GM19455 (cell line): ENCODE results near the gene ARHGEF16.

ENCODE experiments used
- ATAC-seq: cut with Tn5 transposase; IDR thresholded peaks from one replicate; pipeline ENCODE4 v1.9.1; 2021; ENCODE audit not compliant: unreplicated experiment

The ARHGEF16 gene

GRCh38 chr1:3498986-3499385, 44.5 kb downstream of the ARHGEF16 start:
- no peak for ATAC-seq

GRCh38 chr1:3499611-3500010, 45.1 kb downstream of the ARHGEF16 start:
- ATAC-seq = no peak

DNA sequence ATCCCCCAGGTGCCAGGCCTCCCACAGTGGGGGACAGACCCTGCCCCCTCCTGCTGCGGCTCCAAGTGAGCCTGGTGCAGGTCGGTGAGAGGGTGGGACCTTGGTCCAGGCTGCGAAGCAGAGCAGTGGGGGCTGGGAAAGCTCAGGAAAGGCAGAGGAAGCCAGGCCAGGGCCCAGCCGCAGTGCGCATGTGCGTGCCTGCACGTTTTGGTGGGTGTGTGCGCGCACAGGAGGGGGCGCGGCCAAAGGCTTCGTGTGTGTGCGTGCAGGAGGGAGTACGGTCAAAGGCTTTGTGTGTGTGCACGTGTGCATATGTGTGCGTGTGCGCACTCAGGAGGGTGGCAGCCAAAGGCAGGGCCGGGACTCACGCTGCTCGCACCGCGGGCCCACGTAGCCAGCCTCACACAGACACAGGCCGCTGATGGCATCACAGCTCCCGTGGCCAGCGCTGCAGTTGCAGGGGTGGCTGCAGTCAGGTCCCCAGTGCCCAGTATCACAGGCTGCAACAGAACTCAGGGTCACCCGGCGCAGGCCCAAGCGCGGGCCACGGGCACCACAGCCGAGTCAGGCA, 45.9 kb downstream of the ARHGEF16 start:
- ATAC-seq = no peak

- no peak for ATAC-seq
Observed at GRCh38 chr1:3501437-3501836, 47.0 kb downstream of the ARHGEF16 start.

- ATAC-seq = no peak
Observed at GRCh38 chr1:3501856-3502640, 47.6 kb downstream of the ARHGEF16 start.

- no peak for ATAC-seq
Observed at GRCh38 chr1:3502641-3503524, 48.4 kb downstream of the ARHGEF16 start.

DNA sequence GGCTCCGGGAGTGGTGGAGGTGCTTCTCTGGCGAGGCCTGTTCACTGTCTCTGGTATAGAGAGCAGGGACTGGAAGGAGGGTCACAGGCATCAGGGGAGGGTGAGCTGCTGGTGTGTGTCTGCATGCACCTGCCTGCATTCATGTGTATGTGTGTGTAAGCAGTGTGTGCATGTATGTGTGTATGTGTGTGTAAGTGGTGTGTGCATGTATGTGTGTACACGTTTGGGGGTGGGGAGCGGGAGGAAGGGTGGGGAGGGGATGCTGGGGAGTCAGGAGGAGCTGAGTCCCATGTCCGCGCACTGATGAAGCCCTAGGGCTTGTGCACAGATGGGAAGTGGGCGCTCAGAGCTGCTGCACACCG, 49.0 kb downstream of the ARHGEF16 start:
- ATAC-seq = no peak

- ATAC-seq = no peak
Observed at GRCh38 chr1:3504151-3504821, 49.8 kb downstream of the ARHGEF16 start.

GRCh38 chr1:3504822-3505153, 50.3 kb downstream of the ARHGEF16 start:
- ATAC-seq = no peak

DNA sequence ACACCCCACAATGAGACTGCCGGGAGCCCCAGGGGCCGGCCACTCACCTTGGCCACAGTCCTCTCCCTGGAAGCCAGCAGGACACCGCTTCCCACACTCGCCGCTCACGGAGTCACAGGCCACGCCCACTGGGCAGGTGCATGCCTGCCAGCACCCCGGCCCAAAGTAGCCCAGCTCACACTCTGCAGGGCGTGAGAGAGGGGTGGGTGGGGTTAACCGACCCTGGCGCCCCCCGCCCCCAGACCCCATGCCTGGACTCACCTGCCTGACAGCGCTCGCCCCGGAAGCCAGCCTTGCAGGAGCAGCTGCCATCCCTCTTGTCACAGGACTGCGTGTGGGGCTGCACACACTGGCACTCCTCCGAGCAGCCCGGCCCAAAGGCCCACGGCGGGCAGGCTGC, 50.7 kb downstream of the ARHGEF16 start:
- ATAC-seq = no peak

GRCh38 chr1:3506041-3506440, 51.6 kb downstream of the ARHGEF16 start:
- ATAC-seq = no peak

DNA sequence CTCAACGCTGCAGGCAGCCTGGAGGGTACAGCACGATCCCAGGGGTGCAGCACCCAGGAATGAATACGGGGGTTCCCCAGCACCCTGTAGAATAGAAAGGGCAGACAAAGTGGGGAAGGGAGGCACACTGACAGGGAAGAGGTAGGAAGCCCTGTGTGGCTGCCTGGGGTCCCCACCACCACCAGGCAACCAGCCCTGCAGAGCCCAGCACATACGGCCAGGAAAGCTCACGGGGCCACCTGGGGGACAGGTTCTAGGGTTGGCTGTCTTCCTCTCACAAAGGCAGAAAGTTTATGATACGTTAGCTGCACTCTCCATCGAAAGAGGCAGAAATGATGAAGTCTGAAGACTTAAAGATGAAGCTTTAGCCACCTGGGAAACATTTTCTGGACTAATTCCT, 52.5 kb downstream of the ARHGEF16 start:
- no peak for ATAC-seq

DNA sequence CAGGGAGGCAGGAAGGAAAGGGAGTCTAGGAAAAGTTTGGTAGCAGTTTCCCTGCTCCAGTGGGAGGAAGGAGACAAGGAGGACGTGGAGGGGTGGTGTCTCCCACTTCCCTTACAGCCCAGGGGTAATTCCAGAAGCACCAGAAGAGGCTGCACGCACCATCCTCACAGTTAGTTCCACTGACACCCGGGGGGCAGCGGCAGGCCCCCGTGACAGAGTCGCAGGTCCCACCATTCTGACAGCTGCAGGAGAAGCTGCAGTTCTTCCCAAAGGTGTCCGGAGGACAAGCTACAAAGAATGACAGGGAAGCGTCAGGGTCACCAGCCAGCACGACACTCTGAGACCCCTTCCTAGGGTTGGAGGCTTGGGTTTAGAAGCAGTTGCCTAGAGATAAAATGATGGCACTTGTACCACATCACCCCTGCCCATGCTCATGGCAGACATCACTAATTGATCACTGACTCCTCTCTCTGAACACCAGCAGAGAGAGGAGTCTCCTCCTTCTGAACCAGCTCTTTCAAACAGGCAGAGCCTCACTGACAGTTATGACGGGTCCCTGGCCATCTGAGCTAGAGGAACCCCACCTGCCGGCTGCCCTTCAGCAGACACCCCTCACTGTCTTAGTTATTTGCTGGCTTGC, 53.3 kb downstream of the ARHGEF16 start:
- ATAC-seq = no peak

DNA sequence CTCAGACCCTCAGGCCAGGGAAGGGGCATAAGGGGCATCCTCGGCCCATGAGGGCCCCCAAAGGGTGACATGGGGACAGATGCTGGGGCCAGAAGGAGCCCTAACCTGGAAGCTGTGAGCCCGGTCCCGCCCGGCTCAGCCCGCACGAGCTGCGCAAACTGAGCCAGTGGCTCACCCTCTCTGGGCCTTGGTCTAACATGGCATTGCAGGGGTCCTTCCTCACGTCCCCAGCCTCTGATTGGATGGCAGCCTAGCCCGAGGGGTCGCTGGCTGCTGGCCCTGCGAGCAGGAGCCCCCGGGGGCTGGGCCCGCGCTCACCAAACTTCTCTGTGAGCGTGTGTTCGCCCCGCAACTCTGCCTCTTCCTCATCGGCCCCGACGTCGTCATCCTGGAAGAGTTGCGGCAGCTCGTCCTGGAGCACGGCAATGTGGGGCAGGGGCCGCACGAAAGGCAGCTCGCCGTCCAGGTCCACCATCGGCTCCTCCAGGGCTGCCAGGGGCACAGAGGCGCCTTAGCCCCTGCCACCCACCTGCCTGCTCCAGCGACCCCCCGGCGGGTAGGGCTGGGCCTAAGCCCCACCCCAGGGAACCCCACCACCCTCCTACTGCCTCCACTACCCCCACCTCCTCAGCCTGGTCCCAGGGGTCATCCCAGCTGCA, 54.4 kb downstream of the ARHGEF16 start:
- no peak for ATAC-seq

- no peak for ATAC-seq
Observed at GRCh38 chr1:3509721-3510120, 55.3 kb downstream of the ARHGEF16 start.

DNA sequence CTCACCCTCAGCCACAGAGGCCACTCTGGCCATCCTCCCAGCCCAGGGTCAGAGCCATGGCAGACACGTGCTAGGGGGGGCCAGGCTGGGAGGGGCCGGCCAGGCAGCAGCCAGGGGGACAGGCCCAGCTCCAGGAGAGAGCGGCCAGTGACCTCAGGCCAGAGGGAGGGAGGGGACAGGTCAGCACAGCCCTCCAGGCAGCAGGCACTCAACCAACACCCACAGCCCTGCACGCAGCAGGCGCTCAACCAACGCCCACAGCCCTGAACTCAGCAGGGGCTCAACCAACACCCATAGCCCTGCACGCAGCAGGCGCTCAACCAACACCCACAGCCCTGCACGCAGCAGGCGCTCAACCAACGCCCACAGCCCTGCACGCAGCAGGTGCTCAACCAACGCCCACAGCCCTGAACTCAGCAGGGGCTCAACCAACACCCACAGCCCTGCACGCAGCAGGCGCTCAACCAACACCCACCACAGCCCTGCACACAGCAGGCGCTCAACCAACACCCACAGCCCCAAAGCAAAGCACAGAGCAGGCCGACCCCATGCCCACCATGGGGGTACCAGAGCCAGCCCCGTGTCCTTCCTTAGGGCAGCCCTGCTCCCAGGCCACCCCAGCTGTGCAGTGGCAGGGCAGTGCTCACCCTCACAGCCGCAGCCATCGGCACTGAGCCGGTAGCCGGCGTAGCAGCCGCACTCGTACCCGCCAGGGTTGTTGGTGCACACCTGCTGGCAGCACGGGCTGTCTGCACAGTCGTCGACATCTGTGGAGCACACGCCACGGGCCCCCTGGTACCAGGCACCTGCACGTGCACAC, 55.9 kb downstream of the ARHGEF16 start:
- ATAC-seq = no peak

GRCh38 chr1:3510956-3511250, 56.4 kb downstream of the ARHGEF16 start:
- no peak for ATAC-seq

- no peak for ATAC-seq
Observed at GRCh38 chr1:3511306-3511705, 56.8 kb downstream of the ARHGEF16 start.

DNA sequence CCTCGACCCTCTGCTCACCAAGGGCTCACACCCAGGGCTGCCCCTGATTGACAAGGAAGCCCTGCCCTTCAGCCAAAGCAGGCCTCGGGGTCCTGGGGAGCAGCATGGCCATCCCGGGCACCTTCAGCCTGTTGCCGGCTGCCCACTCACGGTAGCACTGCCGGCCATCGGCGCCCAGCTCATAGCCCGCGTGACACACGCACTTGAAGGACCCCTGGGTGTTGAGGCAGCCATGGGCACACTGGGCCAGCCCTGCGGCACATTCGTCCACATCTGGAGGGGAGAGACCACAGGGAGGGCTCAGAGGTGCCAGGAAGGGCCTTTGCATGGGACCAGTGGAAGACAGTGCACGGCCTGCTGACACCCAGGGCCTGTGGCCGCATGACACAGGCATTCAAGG, 57.4 kb downstream of the ARHGEF16 start:
- no peak for ATAC-seq

DNA sequence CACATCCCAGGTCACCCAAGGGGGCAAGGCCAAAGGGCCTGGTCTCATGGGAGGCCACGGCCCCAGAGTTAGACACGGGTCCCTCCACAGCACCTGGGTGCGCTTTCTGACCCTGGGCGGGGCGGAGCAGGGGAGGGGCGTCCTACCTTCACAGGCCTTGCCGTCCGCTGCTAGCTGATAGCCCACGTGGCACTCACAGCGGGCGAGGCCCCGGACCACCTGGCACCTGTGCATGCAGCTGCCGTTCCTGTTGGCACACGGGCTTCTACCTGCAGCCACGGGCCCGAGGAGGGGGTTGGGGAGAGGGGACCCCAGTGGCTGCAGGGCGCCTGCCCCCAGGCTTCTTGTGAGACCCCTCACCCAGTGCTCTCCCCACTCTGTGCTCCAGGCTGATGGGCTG, 59.9 kb downstream of the ARHGEF16 start:
- ATAC-seq = no peak
